ENCODE results near the gene CACNB1.

CACNB1 gene

DNA sequence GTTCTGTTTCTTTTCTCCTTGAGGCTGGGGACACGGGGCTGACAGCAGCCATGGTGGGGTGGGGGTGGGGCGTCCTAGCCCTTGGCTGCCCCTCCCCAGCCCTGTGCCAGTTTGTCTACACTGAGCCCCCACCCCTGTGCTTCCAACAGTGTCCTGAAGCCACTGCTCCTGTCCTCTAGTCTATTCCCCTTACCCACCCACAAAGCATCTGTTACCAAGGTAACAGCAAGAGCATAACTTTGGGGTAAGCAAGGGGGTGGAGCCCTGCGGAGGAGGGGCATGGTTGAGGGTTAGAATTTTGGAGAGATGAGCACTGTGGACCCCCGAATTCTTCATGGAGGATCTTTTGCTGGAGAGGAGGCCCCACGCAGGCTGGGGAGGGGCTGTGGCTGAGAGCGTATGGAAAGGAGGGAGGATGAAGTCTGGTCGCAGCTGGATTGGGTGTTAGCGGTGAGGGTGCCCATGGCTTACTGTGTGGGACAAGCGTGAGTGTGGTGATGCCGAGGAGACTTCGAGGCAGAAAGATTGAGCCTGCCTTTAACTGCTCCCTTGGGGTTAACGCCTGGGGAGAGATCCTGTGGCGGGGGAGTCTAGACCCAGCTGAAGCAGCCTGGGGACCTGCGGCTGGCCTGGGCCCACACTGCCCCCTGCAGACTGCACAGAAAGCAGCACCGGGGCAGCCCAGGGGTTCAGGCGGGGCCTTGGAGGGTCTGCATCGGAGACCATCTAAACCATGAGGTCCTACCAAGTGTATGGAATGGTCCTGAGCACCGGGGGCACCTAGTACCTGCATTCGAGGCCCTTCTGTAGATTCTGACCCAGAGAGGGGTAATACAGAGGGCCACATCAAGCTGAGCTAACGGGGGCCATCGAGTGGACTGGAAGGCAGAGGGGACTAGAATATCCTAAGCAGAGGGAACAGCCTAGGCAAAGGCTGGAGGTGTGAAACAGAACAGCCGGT, 34.4 kb upstream of the CACNB1 start:
- peak; percentile 72 for TF ChIP-seq CTCF (IDR thresholded peaks at IDR 0.05; ENCODE audit: low read depth, low read length, missing control alignments)
- no peak overlapping the region for H3K4me3 ChIP-seq (ENCODE audit: low read depth, low read length)
- in situ Hi-C loops (cut with HindIII; ENCODE audit: low sequenced_read_pairs) = no loop called here
- DNase-seq (ENCODE audit: low read depth) = no peak

DNA sequence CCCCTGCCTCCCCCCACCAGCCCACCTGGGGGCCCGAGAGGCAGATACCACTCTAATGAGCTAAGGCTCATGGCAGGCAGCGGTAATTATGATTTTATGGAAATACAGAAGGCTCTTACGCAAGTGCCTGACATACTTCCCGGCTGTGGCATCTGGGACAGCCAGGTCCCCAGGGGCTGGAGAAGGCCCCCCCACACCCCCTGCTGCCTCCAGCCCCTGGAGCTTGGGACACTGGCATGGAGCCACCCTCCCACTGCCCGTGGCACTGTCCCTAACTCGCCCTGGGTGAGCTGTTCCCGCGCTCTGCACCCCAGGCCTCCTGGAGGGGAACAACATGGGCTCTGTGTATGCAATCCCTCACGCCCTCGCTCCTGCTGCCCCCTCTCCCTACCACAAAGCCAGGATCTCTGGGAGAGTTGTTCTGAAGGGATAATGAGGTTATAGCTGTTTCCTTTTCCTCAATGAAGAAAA, 33.7 kb upstream of the CACNB1 start:
- no peak overlapping the region for H3K4me3 ChIP-seq (ENCODE audit: low read depth, low read length)
- in situ Hi-C loops (cut with HindIII; ENCODE audit: low sequenced_read_pairs) = no loop called here
- DNase-seq (ENCODE audit: low read depth) = no peak
- no peak for TF ChIP-seq CTCF (IDR thresholded peaks at IDR 0.05; ENCODE audit: low read depth, low read length, missing control alignments)

DNA sequence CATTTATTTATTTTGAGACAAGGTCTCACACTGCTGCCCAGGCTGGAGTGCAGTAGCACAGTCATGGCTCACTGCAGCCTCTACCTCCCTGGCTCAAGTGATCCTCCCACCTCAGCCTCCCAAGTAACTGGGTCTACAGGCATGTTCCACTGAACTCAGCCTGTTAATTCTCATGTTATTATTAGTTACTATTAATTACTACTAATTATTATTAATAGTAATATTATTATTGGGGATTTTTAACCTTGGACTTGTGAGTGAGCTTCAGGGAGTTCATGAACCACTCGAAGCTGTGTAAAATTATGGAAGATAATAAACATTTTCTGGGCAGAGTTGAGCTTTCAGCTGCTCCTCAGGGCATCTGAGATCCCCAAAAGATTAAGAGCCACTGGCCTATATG, 32.9 kb upstream of the CACNB1 start:
- no peak for TF ChIP-seq CTCF (IDR thresholded peaks at IDR 0.05; ENCODE audit: low read depth, low read length, missing control alignments)
- no peak overlapping the region for H3K4me3 ChIP-seq (ENCODE audit: low read depth, low read length)
- no peak for DNase-seq (ENCODE audit: low read depth)
- in situ Hi-C loops (cut with HindIII; ENCODE audit: low sequenced_read_pairs) = no loop called here

- no peak for TF ChIP-seq CTCF (IDR thresholded peaks at IDR 0.05; ENCODE audit: low read depth, low read length, missing control alignments)
- H3K4me3 ChIP-seq (ENCODE audit: low read depth, low read length) = no peak overlapping the region
- DNase-seq (ENCODE audit: low read depth) = no peak
- in situ Hi-C loops (cut with HindIII; ENCODE audit: low sequenced_read_pairs) = no loop called here
Observed at GRCh38 chr17:39229274-39229913, 31.9 kb upstream of the CACNB1 start.

GRCh38 chr17:39227364-39227919, 30.0 kb upstream of the CACNB1 start:
- in situ Hi-C loops (cut with HindIII; ENCODE audit: low sequenced_read_pairs) = no loop called here
- TF ChIP-seq CTCF (IDR thresholded peaks at IDR 0.05; ENCODE audit: low read depth, low read length, missing control alignments) = no peak
- DNase-seq (ENCODE audit: low read depth) = no peak
- H3K4me3 ChIP-seq (ENCODE audit: low read depth, low read length) = no peak overlapping the region

DNA sequence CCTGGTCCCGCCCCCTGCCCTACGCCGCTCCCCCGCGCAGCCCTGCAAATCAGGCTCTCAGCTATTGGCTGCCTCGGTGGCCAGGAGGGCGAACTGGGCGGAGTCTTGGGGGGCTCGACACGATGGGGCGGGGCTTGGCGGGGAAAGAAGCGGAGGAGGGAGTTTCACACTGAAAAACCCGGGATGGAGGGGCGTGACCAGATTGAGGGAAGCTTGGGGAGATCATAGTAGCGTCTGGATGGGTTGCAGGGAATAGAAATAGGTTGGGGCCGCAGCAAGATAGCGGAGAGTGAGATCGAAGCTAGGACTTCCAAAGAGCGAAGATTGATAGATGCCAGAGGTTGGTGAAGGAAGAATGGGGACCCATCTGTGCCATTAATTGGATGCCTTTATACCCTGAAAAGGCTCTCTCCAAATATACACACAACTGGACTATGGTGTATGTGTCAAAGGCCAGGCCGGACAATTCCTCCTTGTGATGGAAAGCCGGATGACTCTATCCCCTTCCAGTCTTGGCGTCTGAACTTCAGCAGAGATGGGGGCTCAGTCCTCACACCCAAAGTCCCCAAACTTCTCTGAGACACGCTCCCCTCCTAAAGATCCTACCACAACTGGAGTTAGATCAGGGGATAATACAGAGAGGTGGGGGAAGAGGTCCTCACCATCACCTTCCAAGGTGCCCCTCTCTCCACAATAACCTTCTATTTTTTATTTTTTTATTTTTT, 28.7 kb upstream of the CACNB1 start:
- DNase-seq (ENCODE audit: low read depth) = no peak
- H3K4me3 ChIP-seq (ENCODE audit: low read depth, low read length) = peak overlapping the region; percentile 33

More for the DNA sequence above, 28.7 kb upstream of the CACNB1 start:
- TF ChIP-seq CTCF (IDR thresholded peaks at IDR 0.05; ENCODE audit: low read depth, low read length, missing control alignments) = no peak
- in situ Hi-C loops (cut with HindIII; ENCODE audit: low sequenced_read_pairs) = no loop called here

All from astrocyte of the cerebellum (primary cell).